Osteocyte (in vitro differentiated cells): Measurements from ENCODE around the gene ZNF593. TPM values are rescaled to one million over a fixed set of nuclear protein-coding genes. Genes with fewer than 3 reads are reported as not detected.

Source experiments
- DNase-seq: peaks from one replicate; pipeline ENCODE4 v3.0.0; 2021; ENCODE audit warnings: mixed read lengths; ENCODE audit not compliant: unreplicated experiment; ENCODE audit errors: extremely low spot score
- H3K27ac Mint-ChIP-seq: one replicate; pipeline ENCODE4 v1.8.0; 2021; ENCODE audit warnings: mild to moderate bottlenecking, mixed read lengths; ENCODE audit not compliant: unreplicated experiment
- H3K27me3 Mint-ChIP-seq: one replicate; pipeline ENCODE4 v1.8.0; 2021; ENCODE audit warnings: mixed read lengths; ENCODE audit not compliant: unreplicated experiment
- H3K36me3 Mint-ChIP-seq: one replicate; pipeline ENCODE4 v1.8.0; 2021; ENCODE audit warnings: mixed read lengths; ENCODE audit not compliant: unreplicated experiment
- H3K4me1 Mint-ChIP-seq: one replicate; pipeline ENCODE4 v1.8.0; 2021; ENCODE audit warnings: mixed read lengths; ENCODE audit not compliant: unreplicated experiment
- H3K4me3 Mint-ChIP-seq: one replicate; pipeline ENCODE4 v1.8.0; 2021; ENCODE audit warnings: mild to moderate bottlenecking, moderate library complexity, mixed read lengths; ENCODE audit not compliant: unreplicated experiment
- H3K9me3 Mint-ChIP-seq: one replicate; pipeline ENCODE4 v1.8.0; 2021; ENCODE audit warnings: mixed read lengths; ENCODE audit not compliant: unreplicated experiment
- CTCF ChIP-seq: fragments of 200-600 bp; sonication (generic); IDR thresholded peaks from 2 replicates; pipeline ENCODE4 v1.5.0; 2021; ENCODE audit warnings: antibody characterized with exemption, mild to moderate bottlenecking, moderate library complexity
- total RNA-seq: library from RNA; stranded (reverse); gene quantifications from 2 replicates; pipeline ENCODE4 v1.2.1, GENCODE V29; 2021

ZNF593 gene
- total RNA-seq, 1 donor from 2014 or later, result 28.6 TPM

DNA sequence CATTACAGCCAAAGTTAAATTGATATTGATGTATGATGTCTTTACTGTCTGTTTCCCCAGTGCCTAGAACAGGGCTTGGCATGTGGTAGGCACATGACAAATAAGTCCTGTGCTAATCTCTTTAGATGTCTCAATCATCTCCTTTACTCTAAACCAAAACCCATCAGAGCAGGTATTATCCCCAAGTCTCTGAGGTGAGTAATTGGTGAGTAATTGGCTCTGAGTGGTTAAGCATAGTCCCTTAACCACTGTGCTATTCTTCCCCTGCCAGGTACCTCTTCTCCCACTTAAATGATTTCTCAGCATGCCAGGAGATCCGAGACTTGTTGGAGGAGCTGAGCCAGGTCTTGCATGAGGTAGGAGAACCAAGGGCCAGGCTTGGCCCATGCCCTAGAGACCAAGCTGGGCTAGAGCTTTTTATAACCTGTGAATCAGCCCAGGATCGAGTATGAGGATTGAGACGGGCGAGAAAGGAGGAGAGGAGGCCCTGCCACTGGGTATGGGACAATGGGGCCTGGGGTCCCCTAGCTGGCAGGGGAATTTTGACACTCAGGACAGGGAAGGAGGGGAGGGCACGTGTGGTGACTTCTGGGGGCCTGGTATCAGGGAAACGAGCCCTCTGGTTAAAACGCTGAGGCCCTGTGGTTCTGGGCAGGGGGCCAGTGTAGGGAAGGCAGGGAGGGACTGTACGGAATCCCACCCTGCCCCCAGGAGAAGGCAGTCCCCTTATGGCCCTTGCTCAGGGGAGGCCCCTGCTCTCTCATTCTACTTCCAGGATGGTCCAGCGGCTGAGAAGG is 12.1 kb downstream of the ZNF593 start:
- no peak for DNase-seq
- no peak overlapping the region for H3K4me3 Mint-ChIP-seq
- H3K36me3 Mint-ChIP-seq, result no peaks in the 10 kb centered on the region
- no peaks in the 10 kb centered on the region for H3K9me3 Mint-ChIP-seq
- H3K4me1 Mint-ChIP-seq, result peaks cover 5% of the 10 kb centered on the region
- H3K27ac Mint-ChIP-seq, result no peak overlapping the region
- no peak for TF ChIP-seq CTCF
- no peaks in the 10 kb centered on the region for H3K27me3 Mint-ChIP-seq

DNA sequence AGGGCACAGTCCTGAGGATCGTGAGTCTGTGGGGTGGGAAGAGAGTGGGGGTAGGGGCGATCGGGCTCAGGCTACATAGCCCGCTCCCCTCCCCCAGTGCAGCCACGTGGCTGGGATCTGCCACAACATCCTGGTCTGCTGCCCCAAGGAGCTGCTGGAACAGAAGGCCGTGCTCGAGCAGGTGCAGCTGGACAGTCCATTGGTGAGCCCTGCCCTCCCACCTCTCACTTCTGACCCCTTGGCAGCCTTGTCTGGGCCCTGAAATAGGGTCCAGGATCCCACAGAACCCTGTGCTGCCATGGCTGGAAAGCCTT is 12.6 kb downstream of the ZNF593 start:
- Mint-ChIP-seq H3K4me3 (no peak overlapping the region), H3K4me1 (peaks cover 5% of the 10 kb centered on the region), H3K27me3 (no peaks in the 10 kb centered on the region), H3K9me3 (no peaks in the 10 kb centered on the region), H3K36me3 (no peaks in the 10 kb centered on the region), H3K27ac (no peak overlapping the region)
- no peak for TF ChIP-seq CTCF
- no peak for DNase-seq

DNA sequence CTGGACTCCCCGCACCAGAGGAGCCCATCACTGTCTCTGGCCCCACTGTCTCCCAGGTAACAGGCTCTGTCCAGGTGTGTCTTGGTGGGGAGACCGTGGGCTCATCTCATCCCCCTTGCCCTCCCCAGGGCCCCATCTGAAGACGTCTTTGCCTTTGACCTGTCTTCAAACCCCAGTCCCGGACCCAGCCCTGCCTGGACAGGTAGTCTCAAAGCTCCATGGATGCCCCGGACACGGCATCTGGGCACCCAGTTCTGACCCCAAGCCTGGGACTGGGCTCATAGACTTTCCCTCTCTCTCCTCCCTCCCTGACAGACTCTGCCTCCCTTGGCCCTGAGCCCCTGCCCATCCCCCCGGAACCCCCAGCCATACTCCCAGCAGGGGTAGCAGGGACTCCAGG is 14.4 kb downstream of the ZNF593 start:
- H3K27ac Mint-ChIP-seq, result no peak overlapping the region
- H3K9me3 Mint-ChIP-seq, result no peaks in the 10 kb centered on the region
- no peaks in the 10 kb centered on the region for H3K4me1 Mint-ChIP-seq
- no peak for DNase-seq
- no peak for TF ChIP-seq CTCF
- H3K36me3 Mint-ChIP-seq, result no peaks in the 10 kb centered on the region
- no peak overlapping the region for H3K4me3 Mint-ChIP-seq
- no peaks in the 10 kb centered on the region for H3K27me3 Mint-ChIP-seq

DNA sequence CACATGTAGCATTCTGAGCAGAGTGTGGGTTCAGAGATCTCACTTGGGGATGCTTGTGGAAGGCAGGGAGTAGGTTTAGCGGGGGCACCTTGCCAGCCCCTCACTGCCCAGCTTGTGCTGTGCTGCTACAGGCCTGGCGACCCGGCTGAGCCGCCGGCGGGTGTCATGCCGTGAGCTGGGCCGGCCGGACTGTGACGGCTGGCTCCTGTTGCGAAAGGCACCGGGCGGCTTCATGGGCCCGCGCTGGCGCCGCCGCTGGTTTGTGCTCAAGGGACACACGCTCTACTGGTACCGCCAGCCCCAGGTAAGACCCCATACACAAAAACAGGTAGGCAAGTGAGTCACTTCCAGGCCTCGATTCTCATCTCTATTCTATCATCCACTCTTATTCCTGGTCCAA is 15.2 kb downstream of the ZNF593 start:
- no peaks in the 10 kb centered on the region for H3K36me3 Mint-ChIP-seq
- DNase-seq, result no peak
- H3K27me3 Mint-ChIP-seq, result no peaks in the 10 kb centered on the region
- H3K4me3 Mint-ChIP-seq, result no peak overlapping the region
- H3K4me1 Mint-ChIP-seq, result no peaks in the 10 kb centered on the region
- no peak for TF ChIP-seq CTCF
- no peak overlapping the region for H3K27ac Mint-ChIP-seq
- H3K9me3 Mint-ChIP-seq, result no peaks in the 10 kb centered on the region

- Mint-ChIP-seq H3K27ac (no peak overlapping the region), H3K27me3 (peaks cover 2% of the 10 kb centered on the region), H3K9me3 (no peaks in the 10 kb centered on the region), H3K4me3 (no peak overlapping the region), H3K4me1 (no peaks in the 10 kb centered on the region), H3K36me3 (no peaks in the 10 kb centered on the region)
- DNase-seq, result no peak
- no peak for TF ChIP-seq CTCF
Measured at GRCh38 chr1:26187882-26188281, 18.2 kb downstream of the ZNF593 start.
